GM18526 (cell line): Measurements from ENCODE around the gene APLF.

Source experiments
- POLR2A ChIP-seq: IDR thresholded peaks from 3 replicates; pipeline ENCODE4 v1.6.1; 2011; ENCODE audit not compliant: insufficient read length; ENCODE audit errors: extremely low read depth

APLF gene

GRCh38 chr2:68589963-68590362, 122.6 kb downstream of the APLF start:
- TF ChIP-seq POLR2A, result no peak

GRCh38 chr2:68590702-68591101, 123.3 kb downstream of the APLF start:
- no peak for TF ChIP-seq POLR2A

GRCh38 chr2:68591225-68591624, 123.8 kb downstream of the APLF start:
- TF ChIP-seq POLR2A, result no peak

GRCh38 chr2:68594041-68594440, 126.7 kb downstream of the APLF start:
- no peak for TF ChIP-seq POLR2A

GRCh38 chr2:68594674-68595492, 127.5 kb downstream of the APLF start:
- TF ChIP-seq POLR2A, result no peak

GRCh38 chr2:68603059-68603458, 135.7 kb downstream of the APLF start:
- no peak for TF ChIP-seq POLR2A

- no peak for TF ChIP-seq POLR2A
These were observed 136.7 kb downstream of the APLF start for GRCh38 chr2:68604077-68604476.

GRCh38 chr2:68605939-68606338, 138.6 kb downstream of the APLF start:
- no peak for TF ChIP-seq POLR2A

GRCh38 chr2:68606759-68607158, 139.4 kb downstream of the APLF start:
- TF ChIP-seq POLR2A, result no peak

- no peak for TF ChIP-seq POLR2A
These were observed 140.5 kb downstream of the APLF start for GRCh38 chr2:68607837-68608236.

GRCh38 chr2:68612765-68613519, 145.6 kb downstream of the APLF start:
- no peak for TF ChIP-seq POLR2A

- TF ChIP-seq POLR2A, result no peak
These were observed 153.4 kb downstream of the APLF start for GRCh38 chr2:68620772-68621171.

GRCh38 chr2:68623820-68624219, 156.4 kb downstream of the APLF start:
- no peak for TF ChIP-seq POLR2A

- TF ChIP-seq POLR2A, result no peak
These were observed 160.2 kb downstream of the APLF start for GRCh38 chr2:68627615-68628014.
